ENCODE results near the gene GAMT.
"Not testable (repeated sequence)": the region's sequence is repeated elsewhere in the genome, so short reads cannot be mapped to it uniquely, and the experiment has no call there.

The GAMT gene

GRCh38 chr19:1433119-1434039, 32.0 kb upstream of the GAMT start:
- no peak for DNase-seq

DNA sequence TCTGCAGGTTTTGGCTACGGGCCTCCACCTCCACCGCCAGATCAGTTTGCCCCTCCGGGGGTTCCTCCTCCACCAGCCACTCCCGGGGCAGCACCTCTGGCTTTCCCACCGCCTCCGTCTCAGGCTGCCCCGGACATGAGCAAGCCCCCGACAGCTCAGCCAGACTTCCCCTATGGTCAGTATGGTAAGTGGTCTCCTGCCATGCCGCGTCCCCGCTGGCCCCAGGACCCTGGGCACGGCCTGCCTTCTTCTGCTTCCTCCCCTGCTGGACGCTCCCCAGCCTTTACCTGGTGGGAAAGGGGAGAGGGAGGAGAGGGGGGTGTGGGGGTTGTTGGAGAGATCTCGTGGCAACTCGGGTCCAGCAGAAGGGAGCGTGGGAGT, 31.2 kb upstream of the GAMT start:
- DNase-seq: no peak

GRCh38 chr19:1431759-1432506, 30.6 kb upstream of the GAMT start:
- no peak for DNase-seq

DNA sequence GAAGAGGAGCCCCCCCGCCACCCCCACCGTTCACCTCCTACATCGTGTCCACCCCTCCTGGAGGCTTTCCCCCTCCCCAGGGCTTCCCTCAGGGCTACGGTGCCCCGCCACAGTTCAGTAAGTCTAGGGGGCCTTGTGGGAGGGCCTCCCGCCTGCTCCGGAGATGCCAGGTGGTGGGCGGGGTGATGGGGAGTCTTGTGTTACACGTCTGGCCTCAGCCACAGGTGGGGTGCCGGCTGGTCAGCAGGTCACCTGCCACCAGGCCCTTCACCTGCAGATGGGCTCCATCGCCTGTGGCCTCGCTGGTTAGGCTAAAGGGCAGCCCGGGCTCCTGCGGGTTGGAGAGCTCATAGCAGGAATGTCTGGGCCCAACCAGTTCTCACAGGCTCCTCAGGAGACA, 28.9 kb upstream of the GAMT start:
- DNase-seq: no peak

DNA sequence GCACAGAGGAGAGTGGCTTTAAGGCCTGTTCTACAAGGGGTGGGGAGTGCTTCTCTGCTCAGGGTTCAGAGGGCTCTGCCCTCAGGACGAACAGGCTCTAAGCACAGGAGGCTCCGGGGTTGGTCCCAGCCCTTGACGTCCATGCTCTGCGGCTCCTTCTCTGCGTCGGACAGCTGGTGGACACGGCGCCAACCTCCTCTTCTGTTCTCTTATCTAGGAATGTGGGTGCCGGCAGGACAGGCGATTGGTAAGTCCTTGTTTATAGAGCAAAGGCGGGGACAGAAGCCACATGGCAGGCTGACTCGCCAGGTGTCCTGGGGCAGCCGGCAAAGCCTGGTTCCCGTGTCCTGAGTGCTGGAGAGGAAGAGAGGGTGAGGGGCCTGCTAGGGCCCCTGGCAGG, 28.4 kb upstream of the GAMT start:
- DNase-seq: no peak

DNA sequence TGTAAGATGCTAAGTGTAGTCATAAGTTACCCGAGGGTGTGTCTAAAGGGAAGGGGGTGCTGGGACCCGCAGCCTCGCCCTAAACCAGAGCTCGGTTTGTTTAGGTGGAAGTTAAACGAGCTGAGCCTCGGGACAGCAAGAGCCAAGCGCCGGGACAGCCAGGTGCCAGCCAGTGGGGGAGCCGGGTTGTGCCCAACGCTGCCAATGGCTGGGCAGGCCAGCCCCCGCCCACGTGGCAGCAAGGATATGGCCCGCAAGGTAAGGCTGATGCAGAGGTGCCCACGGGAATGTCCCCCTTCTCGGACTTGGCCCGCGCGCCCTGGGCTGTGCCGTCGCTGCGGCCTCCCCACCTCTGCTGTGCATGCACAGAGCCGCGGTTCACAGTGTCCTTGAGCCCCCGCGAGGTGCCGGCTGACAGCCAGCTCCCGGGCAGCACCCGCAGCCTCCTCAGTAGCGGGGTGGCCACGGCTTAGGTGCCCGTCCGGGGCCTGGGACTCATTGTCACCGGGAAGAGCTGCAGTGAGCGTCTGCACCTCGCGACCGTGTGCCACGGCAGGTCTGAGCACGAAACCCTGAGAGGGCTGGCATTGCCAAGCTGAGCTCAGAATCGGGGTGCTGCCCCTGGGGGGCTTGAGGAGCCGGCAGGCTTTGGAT, 27.5 kb upstream of the GAMT start:
- DNase-seq: no peak

DNA sequence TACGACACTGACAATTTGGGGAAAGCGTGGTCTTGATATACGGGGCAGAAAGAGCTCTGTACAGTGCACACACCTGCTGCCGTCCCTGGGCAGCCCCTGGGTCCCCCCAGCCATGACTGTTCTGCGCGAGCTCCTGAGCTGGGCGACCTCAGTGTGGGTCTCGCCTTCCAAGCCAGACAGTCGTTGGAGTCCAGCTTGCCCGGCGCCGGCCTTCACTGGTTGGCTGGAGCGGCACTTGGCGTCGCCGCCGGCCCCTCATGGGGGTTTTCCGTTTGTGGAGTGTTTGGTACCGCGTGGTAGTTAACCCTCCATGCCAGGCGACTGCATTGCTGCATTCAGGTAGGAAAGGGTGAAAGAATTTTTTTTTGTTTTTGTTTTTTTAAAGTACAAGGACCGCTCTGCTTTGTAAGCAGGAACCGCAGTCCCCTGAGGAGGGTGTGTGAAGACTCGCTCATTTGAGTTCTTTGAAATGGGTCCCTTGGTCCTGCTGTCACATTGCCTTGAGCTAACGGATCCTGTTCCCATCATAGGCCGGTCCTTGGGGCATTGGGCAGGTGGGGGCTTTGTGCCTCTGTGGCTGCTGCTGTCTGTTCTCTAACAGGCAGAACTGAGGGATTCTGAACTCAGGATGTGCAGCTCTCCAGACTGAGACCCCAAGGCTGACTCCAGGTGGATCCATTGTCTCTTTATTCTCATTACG, 26.0 kb upstream of the GAMT start:
- DNase-seq: no peak

DNA sequence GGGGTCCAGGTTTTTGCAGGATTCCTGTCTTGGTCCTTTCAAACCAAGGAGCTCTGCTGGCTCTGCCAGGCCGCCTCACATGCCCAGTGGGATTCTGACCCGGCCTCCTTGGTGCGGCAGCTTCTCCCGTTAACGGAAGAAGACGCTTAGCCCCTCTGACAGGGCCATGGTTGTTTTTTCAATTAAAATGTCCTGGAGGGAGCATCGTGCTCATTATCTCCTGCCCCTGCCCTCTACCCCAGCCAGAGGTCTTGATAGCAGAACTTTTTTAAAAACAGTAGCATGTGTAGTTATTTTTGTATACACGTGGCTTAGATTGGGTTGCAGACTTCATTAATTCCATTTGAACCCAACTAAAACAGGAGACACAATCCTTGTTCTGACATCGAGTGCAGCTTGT, 25.4 kb upstream of the GAMT start:
- DNase-seq: no peak

DNA sequence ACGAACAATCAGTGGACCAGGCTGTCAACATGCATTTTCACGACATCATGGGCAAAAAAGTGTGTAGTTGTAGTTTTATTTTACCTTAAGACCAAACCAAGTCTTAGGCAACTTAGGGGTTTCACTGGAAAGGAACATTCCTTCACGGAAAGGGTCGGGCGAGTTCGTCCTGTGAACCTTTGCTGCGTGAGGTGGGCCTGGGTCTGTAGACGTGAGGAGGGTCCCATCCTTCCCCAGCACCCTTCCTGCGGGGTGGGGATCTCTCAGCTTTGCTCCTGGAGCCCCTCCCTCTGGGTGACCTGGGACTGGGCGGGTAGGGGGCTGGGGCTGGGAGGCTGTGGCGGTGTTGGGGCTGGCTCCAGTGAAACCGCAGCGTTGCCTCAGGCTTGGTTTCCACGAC, 24.6 kb upstream of the GAMT start:
- DNase-seq: no peak

- DNase-seq: no peak
These were observed 23.9 kb upstream of the GAMT start for GRCh38 chr19:1425102-1425837.

GRCh38 chr19:1424192-1424955, 23.0 kb upstream of the GAMT start:
- no peak for DNase-seq

DNA sequence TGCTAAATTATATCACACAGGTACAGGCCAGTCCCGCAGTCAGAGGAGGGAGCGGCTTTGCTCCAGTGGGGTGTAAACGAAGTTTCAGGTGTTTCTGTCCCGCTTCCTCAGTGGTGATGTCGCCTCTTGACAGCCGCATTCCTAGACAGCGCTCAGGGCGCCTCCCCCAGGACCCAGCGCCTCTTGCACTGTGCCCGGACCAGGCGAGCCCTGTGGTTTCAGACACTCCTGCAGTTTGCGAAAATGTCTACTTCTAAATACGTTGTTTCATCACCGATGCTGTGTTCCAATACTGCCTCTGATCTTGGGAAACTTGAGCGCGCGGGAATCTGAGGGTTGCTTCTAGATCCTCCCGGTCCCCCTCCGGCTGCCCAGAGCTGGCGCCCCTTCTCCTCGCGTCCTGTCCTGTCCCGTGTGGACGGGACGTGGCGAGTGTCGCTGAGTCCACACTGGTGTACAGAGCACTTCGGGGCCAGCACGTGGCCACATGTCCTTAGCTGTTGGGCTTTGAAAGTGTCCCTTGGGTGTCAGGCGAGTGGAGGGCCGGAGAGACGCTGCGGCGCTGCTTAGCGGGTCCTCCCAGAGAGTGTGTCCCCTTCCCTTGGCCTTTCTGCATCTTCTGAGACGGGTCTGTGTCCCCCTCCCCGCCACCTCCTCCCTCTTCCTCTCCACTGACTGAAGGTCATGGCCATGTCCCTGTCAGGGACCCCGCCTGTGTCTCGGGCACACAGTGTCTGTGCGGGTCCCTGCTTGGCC, 22.3 kb upstream of the GAMT start:
- no peak for DNase-seq

DNA sequence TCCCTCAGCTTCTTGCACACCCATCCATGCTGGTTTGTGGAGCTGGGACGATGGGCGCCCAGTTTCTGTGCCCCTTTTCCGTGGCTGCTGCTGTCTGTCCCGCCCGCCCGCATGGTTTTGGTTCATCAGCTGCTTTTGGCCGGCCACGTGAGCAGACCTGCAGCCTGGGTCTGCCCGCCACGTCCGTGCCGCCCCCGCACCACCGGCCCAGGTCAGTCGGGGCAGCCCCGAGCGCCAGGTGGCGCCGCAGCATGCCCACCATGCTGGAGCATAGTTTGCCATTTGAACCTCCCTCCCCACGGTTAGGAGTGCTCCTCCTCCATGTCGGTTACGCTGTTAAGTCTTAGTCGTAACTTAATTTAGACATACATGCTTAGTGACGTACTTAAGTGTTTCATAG, 21.6 kb upstream of the GAMT start:
- no peak for DNase-seq

DNA sequence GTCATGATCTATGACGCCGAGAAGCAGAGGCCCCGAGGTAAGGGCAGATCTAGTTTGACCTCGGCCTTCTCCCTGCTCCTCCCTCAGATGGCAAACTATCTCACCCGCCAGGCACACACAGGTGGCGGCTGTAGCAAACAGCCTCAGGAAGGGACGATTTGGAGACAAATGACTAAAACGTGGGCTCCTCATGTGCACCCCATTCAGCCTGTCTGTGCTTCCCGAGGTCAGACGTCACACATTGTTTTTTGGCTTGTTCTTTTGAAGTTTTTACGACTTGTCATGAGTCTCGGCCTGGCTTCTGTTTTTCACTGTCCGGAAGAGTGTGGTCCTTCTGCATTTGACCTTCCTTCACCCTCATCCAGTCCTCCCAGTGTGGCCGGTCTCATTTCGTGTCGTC, 21.0 kb upstream of the GAMT start:
- DNase-seq: no peak

DNA sequence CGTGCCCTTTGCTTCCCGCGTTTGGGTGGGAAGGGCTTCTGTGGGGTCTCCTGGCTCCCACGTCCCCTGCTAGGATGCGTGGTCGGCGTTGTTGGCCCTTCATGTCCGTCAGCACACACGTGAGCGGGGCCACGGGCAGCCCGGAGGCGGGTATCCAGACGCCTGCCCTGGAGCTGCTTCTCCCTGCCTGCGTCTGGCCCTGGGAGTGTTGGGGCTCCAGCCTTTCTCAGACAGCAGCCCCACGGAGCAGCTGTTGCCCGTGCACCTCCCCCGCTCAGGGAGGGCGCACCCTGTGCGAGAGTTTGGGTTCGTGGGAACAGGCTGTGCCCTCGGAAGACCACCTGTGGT, 20.6 kb upstream of the GAMT start:
- no peak for DNase-seq

DNA sequence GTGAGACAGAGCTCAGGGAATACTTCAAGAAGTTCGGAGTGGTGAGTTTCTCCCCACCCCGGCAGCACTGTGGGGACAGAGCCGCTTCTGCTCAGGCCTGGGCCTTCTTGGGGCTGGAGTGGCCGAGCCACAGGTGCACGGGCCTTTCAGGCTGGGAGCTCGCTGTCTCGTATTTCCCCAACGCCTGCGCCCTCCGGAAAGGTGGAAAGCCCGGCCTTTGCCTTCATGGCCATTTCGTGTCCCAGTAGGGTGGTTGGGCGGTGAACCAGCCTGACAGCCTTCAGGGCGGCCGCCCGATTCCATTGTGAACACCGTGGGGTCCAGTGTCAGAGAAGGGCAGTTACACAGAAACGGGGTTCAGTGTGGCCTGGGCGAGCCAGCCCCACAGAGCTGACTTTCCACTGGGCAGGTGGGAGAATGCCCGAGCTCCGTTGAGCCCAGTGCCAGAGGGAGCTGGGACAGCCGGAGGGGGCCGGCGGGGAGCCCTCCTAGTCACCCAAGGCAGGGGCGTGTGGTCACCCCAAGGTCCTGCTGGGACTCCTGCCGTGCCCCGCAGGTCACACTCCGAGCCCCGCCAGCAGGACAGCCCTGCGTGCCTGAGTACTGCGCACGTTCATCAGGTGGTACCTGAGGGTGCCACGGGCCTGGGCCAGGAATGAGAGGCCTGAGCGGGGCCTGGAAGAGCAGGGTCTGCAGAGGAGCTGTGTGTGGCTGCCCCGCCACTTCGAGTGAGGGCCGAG, 20.0 kb upstream of the GAMT start:
- DNase-seq: no peak

DNA sequence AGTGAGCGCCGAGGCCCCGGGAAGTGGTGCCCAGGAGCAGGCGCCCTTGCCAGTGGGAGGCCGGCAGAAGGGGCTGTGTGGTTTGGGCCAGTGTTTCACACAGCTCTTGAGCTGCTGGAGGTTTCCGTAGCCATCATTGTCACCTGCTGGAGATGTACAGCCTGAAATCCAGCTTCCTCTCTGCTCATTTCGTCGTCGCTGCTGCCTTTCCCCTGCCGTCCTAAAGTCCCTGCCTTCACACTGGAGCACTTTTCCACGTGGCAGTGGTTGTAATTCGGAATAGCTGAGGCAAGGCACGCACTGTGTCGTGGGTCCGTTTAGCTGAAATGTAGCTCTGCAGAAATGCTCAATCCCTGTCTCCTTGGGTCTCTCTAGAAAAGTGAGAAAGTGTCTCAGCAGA, 19.2 kb upstream of the GAMT start:
- DNase-seq: no peak

DNA sequence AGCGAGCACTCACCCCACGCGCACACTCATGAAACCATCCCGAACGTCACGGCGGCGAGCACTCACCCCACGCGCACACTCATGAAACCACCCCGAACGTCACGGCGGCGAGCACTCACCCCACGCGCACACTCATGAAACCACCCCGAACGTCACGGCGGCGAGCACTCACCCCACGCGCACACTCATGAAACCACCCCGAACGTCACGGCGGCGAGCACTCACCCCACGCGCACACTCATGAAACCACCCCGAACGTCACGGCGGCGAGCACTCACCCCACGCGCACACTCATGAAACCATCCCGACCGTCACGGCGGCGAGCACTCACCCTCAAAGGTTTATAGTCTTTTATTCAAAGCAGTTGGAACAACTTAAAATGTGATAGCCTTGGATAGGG, 18.7 kb upstream of the GAMT start:
- DNase-seq: not testable (repeated sequence)

DNA sequence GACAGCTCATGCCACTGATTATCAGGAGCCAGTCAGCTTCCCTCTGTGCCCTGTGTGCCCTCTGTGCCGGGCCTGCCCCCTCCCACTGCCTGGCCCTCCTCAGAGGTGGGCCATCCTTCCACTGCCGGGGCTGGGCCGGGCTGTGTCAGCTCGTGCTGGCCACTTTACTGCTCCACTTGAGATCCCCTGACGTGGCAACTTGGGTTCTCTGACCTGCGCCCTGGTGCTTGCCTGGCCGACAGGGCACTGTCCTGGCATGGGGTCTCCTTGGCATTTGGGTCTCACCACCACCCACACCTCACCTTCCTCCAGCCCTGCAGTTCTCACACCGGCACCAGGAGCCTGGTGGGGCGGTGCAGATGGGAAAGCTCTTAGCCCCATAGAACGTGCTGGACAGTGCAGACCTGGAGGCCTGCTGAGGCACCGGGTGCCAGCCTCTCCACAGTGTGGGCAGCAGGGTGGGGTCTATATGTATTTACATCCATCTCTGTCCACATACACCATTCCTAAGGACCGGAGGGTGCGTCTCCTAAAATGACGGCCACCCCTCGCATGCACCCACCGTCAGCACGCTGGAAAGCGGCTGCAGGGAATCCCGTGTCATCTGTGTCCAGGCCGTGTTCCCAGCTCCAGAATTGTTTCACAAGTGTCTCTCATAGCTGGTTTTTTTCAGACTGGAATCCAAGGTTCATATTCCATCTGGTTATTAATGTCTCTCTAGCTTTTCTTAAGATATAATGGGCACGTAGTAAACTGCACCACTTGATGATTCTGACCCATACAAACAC, 17.8 kb upstream of the GAMT start:
- no peak for DNase-seq

GRCh38 chr19:1418496-1418775, 17.1 kb upstream of the GAMT start:
- DNase-seq: no peak
